ENCODE measurements around the gene GPR15LG.

GPR15LG gene

GRCh38 chr10:84224411-84225028, 50.9 kb downstream of the GPR15LG start:
- in situ Hi-C loops (cut with MboI; ENCODE audit: low sequenced_read_pairs) = no loop called here

GRCh38 chr10:84225427-84226173, 52.0 kb downstream of the GPR15LG start, which contains the start of gene LRIT2:
Gene LRIT2, minus strand, starts transcription at chr10:84225544. Its CDS starts 24 bp downstream, at chr10:84225520.
- in situ Hi-C loops (cut with MboI; ENCODE audit: low sequenced_read_pairs) = no loop called here
- no peaks in the 10 kb centered on the region for H3K27me3 ChIP-seq (ENCODE audit: low read depth)
- no peak within 1 kb of the TSS for H3K4me3 ChIP-seq
- DNase-seq (ENCODE audit: low spot score in 2 of 2) = no peak
- no peaks in the 10 kb centered on the region for H3K36me3 ChIP-seq (replicated peaks)
- no peaks in the 10 kb centered on the region for H3K9me3 ChIP-seq
- H3K4me1 ChIP-seq = no peaks in the 10 kb centered on the region

More at GRCh38 chr10:84224411-84225028, 50.9 kb downstream of the GPR15LG start:
- DNase-seq (ENCODE audit: low spot score in 2 of 2) = peak in 1 of 2 experiments; percentile 53
- H3K4me3 ChIP-seq = no peak overlapping the region
- no peaks in the 10 kb centered on the region for H3K36me3 ChIP-seq (replicated peaks)
- H3K9me3 ChIP-seq = no peaks in the 10 kb centered on the region
- H3K27me3 ChIP-seq (ENCODE audit: low read depth) = no peaks in the 10 kb centered on the region
- H3K4me1 ChIP-seq = no peaks in the 10 kb centered on the region

GRCh38 chr10:84226616-84227015, 53.0 kb downstream of the GPR15LG start:
- in situ Hi-C loops (cut with MboI; ENCODE audit: low sequenced_read_pairs) = no loop called here
- Histone ChIP-seq H3K4me1 (no peaks in the 10 kb centered on the region), H3K9me3 (no peaks in the 10 kb centered on the region), H3K36me3 (replicated peaks) (no peaks in the 10 kb centered on the region), H3K4me3 (no peak overlapping the region), H3K27me3 (ENCODE audit: low read depth) (no peaks in the 10 kb centered on the region)
- no peak for DNase-seq (ENCODE audit: low spot score in 2 of 2)

- H3K36me3 ChIP-seq (replicated peaks) = no peaks in the 10 kb centered on the region
- no peak overlapping the region for H3K4me3 ChIP-seq
- no peak for DNase-seq (ENCODE audit: low spot score in 2 of 2)
- no peaks in the 10 kb centered on the region for H3K4me1 ChIP-seq
- in situ Hi-C loops (cut with MboI; ENCODE audit: low sequenced_read_pairs) = no loop called here
- H3K9me3 ChIP-seq = no peaks in the 10 kb centered on the region
- H3K27me3 ChIP-seq (ENCODE audit: low read depth) = no peaks in the 10 kb centered on the region
These were observed 54.2 kb downstream of the GPR15LG start for GRCh38 chr10:84227810-84228209.

GRCh38 chr10:84230359-84230758, 56.8 kb downstream of the GPR15LG start:
- H3K4me3 ChIP-seq = no peak overlapping the region
- no peak for DNase-seq (ENCODE audit: low spot score in 2 of 2)
- H3K9me3 ChIP-seq = no peaks in the 10 kb centered on the region
- no peaks in the 10 kb centered on the region for H3K27me3 ChIP-seq (ENCODE audit: low read depth)
- in situ Hi-C loops (cut with MboI; ENCODE audit: low sequenced_read_pairs) = no loop called here
- no peaks in the 10 kb centered on the region for H3K36me3 ChIP-seq (replicated peaks)
- H3K4me1 ChIP-seq = no peaks in the 10 kb centered on the region

- DNase-seq (ENCODE audit: low spot score in 2 of 2) = no peak
- H3K4me3 ChIP-seq = no peak overlapping the region
- H3K36me3 ChIP-seq (replicated peaks) = no peaks in the 10 kb centered on the region
- no peaks in the 10 kb centered on the region for H3K27me3 ChIP-seq (ENCODE audit: low read depth)
- in situ Hi-C loops (cut with MboI; ENCODE audit: low sequenced_read_pairs) = no loop called here
- H3K4me1 ChIP-seq = no peaks in the 10 kb centered on the region
- H3K9me3 ChIP-seq = no peaks in the 10 kb centered on the region
These were observed 58.8 kb downstream of the GPR15LG start for GRCh38 chr10:84232376-84232775.

- no peak overlapping the region for H3K4me3 ChIP-seq
- H3K27me3 ChIP-seq (ENCODE audit: low read depth) = no peaks in the 10 kb centered on the region
- DNase-seq (ENCODE audit: low spot score in 2 of 2) = no peak
- no peaks in the 10 kb centered on the region for H3K4me1 ChIP-seq
- H3K36me3 ChIP-seq (replicated peaks) = no peaks in the 10 kb centered on the region
- in situ Hi-C loops (cut with MboI; ENCODE audit: low sequenced_read_pairs) = no loop called here
- no peaks in the 10 kb centered on the region for H3K9me3 ChIP-seq
These were observed 60.3 kb downstream of the GPR15LG start for GRCh38 chr10:84233940-84234339.

GRCh38 chr10:84234479-84234878, 60.9 kb downstream of the GPR15LG start:
- Histone ChIP-seq H3K36me3 (replicated peaks) (no peaks in the 10 kb centered on the region), H3K27me3 (ENCODE audit: low read depth) (no peaks in the 10 kb centered on the region), H3K9me3 (no peaks in the 10 kb centered on the region), H3K4me1 (no peaks in the 10 kb centered on the region), H3K4me3 (no peak overlapping the region)
- DNase-seq (ENCODE audit: low spot score in 2 of 2) = no peak
- in situ Hi-C loops (cut with MboI; ENCODE audit: low sequenced_read_pairs) = no loop called here
